NCI-H2029 (cell line): ENCODE measurements around the gene DIRAS1.

Experiments used
- DNase-seq: peaks from one replicate; lab custom pipeline; 2025; lab: John Stamatoyannopoulos, UW

The DIRAS1 gene

GRCh38 chr19:2755448-2755705, 34.2 kb upstream of the DIRAS1 start:
- no peak for DNase-seq

- no peak for DNase-seq
Observed at GRCh38 chr19:2754659-2755447, 33.7 kb upstream of the DIRAS1 start.

DNA sequence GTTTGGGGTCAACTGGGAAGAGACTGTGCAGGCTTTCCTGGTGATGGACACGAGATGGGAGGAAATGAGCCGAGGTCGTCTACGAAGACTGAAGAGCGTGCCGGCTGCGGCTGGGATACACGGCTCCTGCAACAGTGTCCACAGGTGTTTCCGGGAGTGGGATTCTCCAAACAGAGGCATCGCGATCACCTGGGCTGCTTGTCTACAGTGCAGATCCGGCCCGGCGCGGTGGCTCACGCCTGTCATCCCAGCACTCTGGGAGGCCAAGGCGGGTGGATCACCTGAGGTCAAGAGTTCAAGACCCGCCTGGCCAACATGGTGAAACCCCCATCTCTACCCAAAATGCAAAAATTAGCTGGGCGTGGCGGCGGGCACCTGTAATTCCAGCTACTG, 30.3 kb upstream of the DIRAS1 start:
- DNase-seq = no peak

DNA sequence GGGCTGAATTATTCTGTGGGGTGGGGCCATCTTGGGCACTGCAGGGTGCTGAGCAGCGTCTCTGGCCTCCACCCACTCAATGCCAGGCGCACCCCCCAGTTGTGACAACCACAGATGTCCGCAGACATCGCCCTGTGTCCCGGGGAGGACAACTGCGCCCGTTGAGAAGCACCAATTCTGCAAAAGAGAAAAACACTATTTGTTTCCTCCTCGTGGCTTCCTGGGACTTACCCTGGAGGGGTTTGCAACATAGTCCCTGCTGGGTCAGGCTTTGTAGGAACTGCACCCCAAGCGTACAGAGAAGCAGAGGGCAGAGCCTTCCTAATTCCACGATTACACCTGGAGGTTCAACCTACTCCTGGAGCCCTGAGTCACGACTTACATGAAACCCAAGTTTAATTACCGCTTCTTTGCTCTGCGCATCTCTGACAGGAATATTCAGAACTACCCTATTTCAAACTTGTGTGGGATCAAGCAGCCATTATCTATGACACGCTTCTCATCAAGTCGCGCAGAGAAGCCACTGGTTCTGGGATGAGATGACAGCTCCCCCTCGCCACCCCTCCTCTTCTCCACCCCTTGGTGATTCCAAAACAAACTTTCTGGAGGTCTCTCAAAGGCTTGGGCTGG, 29.8 kb upstream of the DIRAS1 start:
- no peak for DNase-seq

DNA sequence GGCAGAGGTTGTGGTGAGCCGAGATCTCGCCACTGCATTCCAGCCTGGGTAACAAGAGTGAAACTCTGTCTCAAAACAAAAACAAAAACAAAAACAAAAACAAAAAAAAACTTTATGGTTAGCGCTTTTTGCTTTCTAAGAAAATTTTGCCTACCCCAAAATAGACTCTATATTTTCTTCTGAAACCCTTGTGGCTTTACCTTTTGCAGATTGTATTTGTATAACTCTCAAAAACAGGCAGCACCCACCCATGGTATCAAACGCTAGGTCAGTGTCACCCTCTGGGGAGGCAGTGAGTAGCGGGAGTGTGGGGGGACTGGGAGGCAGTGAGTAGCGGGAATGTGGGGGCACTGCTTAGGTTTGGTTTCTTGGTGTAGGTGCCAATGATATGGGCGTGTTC, 26.2 kb upstream of the DIRAS1 start:
- no peak for DNase-seq

DNA sequence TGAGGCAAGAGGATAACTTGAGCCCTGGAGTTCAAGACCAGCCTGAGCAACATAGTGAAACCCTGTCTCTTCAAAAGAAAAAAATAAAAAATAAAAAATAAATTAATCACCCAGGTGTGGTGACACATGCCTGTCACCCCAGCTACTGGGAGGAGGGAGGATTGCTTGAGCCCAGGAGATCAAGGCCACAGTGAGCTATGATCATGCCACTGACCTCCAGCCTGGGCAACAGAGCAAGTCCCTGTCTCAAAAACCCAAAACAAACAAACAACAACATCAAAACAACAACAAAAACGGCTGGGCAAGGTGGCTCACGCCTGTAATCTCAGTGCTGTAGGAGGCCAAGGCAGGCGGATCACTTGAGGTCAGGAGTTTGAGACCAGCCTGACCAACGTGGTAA, 22.9 kb upstream of the DIRAS1 start:
- DNase-seq = no peak

- DNase-seq = no peak
Observed at GRCh38 chr19:2743099-2743498, 21.9 kb upstream of the DIRAS1 start.

GRCh38 chr19:2740314-2740656, 19.1 kb upstream of the DIRAS1 start:
- no peak for DNase-seq

- DNase-seq = peak; percentile 94
Observed at GRCh38 chr19:2739602-2740313, 18.6 kb upstream of the DIRAS1 start, which contains the start of gene SLC39A3. Gene SLC39A3 (minus strand): TSS chr19:2740017. CDS start chr19:2737257, 2,760 bp downstream.

GRCh38 chr19:2736550-2737190, 15.5 kb upstream of the DIRAS1 start:
- no peak for DNase-seq

GRCh38 chr19:2735374-2735773, 14.2 kb upstream of the DIRAS1 start:
- no peak for DNase-seq

- no peak for DNase-seq
Observed at GRCh38 chr19:2734589-2735288, 13.6 kb upstream of the DIRAS1 start.

DNA sequence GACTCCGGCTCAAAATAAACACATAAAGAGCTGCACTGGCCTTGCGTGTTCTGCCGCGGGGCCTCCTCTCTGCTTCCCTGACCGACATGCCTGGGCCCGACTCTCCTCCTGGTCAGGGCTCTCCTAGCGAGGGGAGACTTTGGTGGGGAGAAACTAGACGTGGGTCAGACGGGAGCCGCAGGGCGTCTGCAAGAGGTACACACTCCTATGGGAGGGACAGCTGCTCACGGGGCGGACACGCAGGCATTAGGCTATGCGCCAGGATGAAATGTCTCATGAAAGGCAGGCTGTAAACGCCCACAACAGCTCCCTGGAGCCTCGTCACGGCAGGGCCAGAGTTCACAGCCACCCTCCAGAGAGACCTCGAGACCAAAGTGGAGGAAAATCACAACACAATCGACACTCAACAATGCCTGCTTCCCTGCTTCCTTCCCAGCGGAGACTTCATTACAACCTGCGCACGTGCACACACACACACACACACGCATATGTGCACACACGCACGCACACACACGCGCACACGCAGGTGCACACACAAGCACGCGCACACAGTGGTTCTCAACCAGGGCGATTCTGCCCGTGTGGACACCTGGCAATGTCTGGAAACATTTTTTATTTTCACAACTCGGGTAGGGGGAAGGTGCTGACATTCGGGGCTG, 12.9 kb upstream of the DIRAS1 start:
- no peak for DNase-seq

DNA sequence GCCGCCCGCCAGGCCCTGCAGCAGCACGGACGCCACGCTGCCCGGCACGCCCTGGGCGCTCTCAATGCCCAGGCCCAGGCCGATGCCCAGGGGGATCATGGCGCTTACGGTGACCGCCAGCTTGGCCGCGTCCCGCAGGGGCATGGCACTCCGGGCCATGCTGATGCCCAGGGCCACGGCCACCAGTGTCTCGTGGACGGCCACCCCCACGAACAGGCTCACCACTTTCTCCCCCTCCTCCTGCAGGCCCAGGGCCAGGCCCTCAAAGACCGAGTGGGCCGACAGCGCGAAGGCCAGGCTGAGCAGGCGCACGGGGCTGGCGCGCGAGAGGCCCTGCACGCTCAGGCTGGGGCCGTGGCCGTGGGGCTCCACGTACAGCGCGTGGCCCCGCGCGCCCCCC, 11.7 kb upstream of the DIRAS1 start:
- DNase-seq = no peak

GRCh38 chr19:2732157-2732725, 11.1 kb upstream of the DIRAS1 start:
- DNase-seq = no peak

GRCh38 chr19:2731181-2731995, 10.2 kb upstream of the DIRAS1 start:
- no peak for DNase-seq

DNA sequence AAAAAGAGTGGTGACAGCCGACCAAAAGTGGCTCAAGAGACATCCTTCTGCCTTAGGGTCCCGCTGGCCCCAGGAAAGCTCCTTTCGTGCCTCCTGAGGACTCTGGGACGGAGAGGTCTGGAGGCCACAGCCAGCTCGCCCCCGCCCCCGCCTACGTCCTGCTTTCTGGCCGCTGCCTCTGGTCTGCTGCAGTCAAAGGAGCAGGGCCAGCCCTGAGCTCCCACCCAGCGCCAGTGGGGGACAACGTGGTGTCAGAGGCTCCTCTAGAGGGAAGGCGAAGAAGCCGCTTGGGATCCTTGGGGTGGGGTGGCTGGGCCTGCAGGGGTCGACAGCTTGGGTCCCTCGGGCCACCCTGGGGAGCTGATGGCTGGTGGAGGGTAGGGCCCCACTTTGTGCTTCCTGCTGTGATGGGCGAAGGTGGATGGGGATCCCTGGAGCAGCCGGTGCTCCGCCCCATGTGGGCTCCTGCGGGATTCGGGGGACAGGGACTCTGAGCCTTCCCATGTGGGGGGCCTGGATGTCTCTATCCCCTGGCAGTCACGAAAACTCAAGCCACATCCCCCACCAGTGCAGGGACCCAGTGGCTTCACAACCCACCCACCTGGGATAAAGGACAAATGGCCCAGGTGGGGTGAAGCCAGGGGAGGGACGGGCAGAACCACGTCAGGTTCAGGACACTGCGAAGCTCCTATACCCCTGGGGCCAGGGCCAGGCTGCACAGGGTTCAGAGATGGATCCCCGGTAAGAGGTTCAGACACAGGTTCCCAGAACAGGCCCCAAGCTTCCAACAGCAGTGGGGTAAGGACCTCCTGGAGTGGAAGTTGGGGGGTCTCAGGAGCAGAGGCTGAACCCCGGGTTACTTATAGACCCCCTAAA, 9.0 kb upstream of the DIRAS1 start:
- no peak for DNase-seq

DNA sequence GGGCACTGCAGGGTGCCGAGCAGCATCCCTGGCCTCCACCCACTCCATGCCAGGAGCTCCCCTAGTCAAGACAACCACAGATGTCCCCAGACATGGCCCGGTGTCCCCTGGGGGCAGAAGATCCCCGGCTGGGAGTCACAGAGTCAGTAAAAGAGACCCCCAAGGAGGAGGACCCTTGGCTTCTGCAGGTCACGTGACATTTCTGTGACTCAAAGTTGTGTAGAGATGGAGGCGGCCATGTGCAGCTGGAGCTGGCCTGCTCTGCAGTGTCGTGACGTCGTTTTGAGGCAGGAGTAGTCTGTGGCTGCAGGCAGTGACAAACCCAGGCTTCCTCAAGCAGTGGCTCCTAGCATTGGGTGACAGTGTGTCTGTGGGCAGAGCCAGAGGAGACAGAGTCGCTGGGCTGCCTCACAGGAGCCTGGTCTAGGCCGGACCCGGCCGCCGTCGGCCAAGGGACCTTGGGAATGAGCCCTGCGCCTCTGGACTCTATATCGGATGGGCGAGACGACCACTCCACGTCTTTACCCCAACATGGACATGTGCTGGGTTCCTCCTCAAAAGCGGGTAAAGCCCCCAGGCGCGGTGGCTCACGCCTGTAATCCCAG, 7.7 kb upstream of the DIRAS1 start:
- DNase-seq = no peak

DNA sequence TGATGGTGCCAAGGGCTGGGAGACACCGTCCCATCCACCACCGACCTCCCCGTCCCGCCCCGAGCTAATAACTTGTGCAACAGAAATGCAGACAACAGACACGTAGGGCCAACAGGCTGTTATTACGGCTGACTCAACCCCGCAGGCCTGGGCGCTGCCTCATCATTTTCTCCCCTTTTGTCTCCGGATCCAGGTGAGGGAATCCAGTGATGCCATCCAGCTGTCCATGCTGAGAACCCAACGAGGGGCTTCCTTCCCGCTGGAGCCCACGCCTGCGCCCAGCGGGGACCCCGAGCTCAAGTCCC, 6.4 kb upstream of the DIRAS1 start:
- DNase-seq = no peak
